Uterus (tissue), 2 donors: Measurements from ENCODE around the gene MICB.

Experiments
- POLR2A ChIP-seq, 2 donors: fragments of 450-650 bp; IDR thresholded peaks; one replicate each; pipeline ENCODE4 v1.6.1; 2016; ENCODE audit warnings: antibody characterized with exemption in 2 of 2, mild to moderate bottlenecking in 1 of 2, moderate library complexity in 1 of 2
- TF ChIP-seq, protein P1 (sequence below), 4 experiments: fragments of 200-600 bp in 2 of 4; fragments of 450-650 bp in 2 of 4; sonication (generic) in 2 of 4; IDR thresholded peaks; one replicate each; pipeline ENCODE4 v1.5.1; 2016 to 2019; ENCODE audit warnings: antibody characterized with exemption in 4 of 4, mild to moderate bottlenecking in 2 of 4, moderate library complexity in 1 of 4

DNA sequence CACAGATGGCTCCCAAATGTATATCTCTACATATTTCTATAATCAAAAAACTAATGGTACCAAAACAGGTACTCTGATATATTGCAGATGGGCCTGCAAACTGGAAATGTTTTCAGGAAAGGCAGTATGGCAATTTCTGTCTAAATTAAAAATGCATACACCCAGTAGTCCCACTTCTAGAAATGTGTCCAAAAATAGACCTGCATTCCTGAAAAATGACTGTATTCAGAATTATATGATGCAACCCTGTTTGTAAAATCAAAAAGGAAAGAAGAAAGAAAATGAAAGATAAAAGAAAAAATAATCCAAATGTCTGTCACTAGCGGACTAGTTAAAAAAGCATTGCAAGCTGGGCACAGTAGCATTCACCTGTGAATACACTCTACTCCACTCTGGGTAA lies 12.9 kb upstream of the MICB start:
- TF ChIP-seq, protein P1, sequence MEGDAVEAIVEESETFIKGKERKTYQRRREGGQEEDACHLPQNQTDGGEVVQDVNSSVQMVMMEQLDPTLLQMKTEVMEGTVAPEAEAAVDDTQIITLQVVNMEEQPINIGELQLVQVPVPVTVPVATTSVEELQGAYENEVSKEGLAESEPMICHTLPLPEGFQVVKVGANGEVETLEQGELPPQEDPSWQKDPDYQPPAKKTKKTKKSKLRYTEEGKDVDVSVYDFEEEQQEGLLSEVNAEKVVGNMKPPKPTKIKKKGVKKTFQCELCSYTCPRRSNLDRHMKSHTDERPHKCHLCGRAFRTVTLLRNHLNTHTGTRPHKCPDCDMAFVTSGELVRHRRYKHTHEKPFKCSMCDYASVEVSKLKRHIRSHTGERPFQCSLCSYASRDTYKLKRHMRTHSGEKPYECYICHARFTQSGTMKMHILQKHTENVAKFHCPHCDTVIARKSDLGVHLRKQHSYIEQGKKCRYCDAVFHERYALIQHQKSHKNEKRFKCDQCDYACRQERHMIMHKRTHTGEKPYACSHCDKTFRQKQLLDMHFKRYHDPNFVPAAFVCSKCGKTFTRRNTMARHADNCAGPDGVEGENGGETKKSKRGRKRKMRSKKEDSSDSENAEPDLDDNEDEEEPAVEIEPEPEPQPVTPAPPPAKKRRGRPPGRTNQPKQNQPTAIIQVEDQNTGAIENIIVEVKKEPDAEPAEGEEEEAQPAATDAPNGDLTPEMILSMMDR (IDR thresholded peaks at IDR 0.05), result no peak
- no peak for TF ChIP-seq POLR2A (IDR thresholded peaks at IDR 0.05)
